Inflammatory macrophage treated with lipopolysaccharide for 4 hours (primary cell): ENCODE measurements around the gene CHN2.

Source experiments
- DNase-seq: peaks from one replicate; pipeline ENCODE4 v3.0.0-alpha.2; 2020

CHN2 gene

GRCh38 chr7:29480451-29480850, 285.9 kb downstream of the CHN2 start:
- no peak for DNase-seq

GRCh38 chr7:29480934-29481651, 286.5 kb downstream of the CHN2 start:
- DNase-seq: no peak

GRCh38 chr7:29482056-29482455, 287.5 kb downstream of the CHN2 start:
- no peak for DNase-seq

- no peak for DNase-seq
These were observed 288.9 kb downstream of the CHN2 start for GRCh38 chr7:29483219-29484104.

GRCh38 chr7:29484280-29484679, 289.7 kb downstream of the CHN2 start:
- DNase-seq: no peak

GRCh38 chr7:29485339-29486190, 291.0 kb downstream of the CHN2 start:
- no peak for DNase-seq

GRCh38 chr7:29486191-29486700, 291.7 kb downstream of the CHN2 start:
- no peak for DNase-seq

GRCh38 chr7:29487424-29487823, 292.8 kb downstream of the CHN2 start:
- no peak for DNase-seq

- DNase-seq: no peak
These were observed 293.8 kb downstream of the CHN2 start for GRCh38 chr7:29488203-29488970.

GRCh38 chr7:29488977-29489376, 294.4 kb downstream of the CHN2 start:
- DNase-seq: no peak

- DNase-seq: no peak
These were observed 295.6 kb downstream of the CHN2 start for GRCh38 chr7:29490094-29490607.

GRCh38 chr7:29494350-29494749, 299.8 kb downstream of the CHN2 start:
- no peak for DNase-seq

GRCh38 chr7:29495653-29496052, 301.1 kb downstream of the CHN2 start:
- DNase-seq: no peak

- no peak for DNase-seq
These were observed 301.9 kb downstream of the CHN2 start for GRCh38 chr7:29496355-29497020.

- DNase-seq: no peak
These were observed 305.4 kb downstream of the CHN2 start for GRCh38 chr7:29499932-29500331.

GRCh38 chr7:29500719-29501118, 306.1 kb downstream of the CHN2 start:
- no peak for DNase-seq

GRCh38 chr7:29502133-29502532, 307.6 kb downstream of the CHN2 start:
- DNase-seq: no peak

GRCh38 chr7:29505931-29506330, 311.4 kb downstream of the CHN2 start:
- no peak for DNase-seq

GRCh38 chr7:29508608-29509007, 314.0 kb downstream of the CHN2 start:
- no peak for DNase-seq

- no peak for DNase-seq
These were observed 315.5 kb downstream of the CHN2 start for GRCh38 chr7:29510028-29510427.

GRCh38 chr7:29511337-29511736, 316.8 kb downstream of the CHN2 start:
- no peak for DNase-seq
